ENCODE data around the gene HOMER3.

DNA sequence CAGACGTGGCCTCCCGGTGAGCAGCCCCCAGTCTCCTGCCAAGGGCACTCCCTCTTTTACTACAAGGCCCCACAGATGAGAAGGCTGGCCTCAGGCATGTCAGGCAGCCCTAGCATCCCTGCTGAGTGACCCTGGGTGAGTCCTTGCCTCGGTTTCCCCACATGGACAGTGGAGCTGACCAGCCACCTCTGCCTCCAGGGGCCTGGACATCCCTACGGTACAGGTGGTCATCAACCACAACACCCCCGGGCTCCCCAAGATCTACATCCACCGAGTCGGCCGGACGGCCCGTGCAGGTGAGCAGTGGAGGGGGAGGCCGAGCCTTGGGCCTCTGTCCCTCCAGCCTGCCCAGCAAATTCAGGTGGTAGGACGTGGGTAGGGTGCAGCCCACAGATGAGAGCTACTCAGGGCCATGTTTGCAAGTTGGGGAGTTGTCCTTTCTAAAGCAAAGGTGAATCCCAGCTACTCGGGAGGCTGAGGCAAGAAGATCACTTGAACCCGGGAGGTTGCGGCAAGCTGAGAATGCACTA lies 16.3 kb downstream of the HOMER3 start:
- TF ChIP-seq, protein P1, sequence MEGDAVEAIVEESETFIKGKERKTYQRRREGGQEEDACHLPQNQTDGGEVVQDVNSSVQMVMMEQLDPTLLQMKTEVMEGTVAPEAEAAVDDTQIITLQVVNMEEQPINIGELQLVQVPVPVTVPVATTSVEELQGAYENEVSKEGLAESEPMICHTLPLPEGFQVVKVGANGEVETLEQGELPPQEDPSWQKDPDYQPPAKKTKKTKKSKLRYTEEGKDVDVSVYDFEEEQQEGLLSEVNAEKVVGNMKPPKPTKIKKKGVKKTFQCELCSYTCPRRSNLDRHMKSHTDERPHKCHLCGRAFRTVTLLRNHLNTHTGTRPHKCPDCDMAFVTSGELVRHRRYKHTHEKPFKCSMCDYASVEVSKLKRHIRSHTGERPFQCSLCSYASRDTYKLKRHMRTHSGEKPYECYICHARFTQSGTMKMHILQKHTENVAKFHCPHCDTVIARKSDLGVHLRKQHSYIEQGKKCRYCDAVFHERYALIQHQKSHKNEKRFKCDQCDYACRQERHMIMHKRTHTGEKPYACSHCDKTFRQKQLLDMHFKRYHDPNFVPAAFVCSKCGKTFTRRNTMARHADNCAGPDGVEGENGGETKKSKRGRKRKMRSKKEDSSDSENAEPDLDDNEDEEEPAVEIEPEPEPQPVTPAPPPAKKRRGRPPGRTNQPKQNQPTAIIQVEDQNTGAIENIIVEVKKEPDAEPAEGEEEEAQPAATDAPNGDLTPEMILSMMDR (conservative IDR thresholded peaks at IDR 0.05 in 1 of 2, IDR thresholded peaks at IDR 0.05 in 1 of 2; ENCODE audit: low read depth in 1 of 2, low read length in 2 of 2), result no peak
- no peak for TF ChIP-seq EZH2 (IDR thresholded peaks at IDR 0.05; ENCODE audit: low read length, missing control alignments)
